ENCODE measurements around the gene PHC1.
"Not testable (repeated sequence)": the region's sequence is repeated elsewhere in the genome, so short reads cannot be mapped to it uniquely, and the experiment has no call there.

PHC1 gene

DNA sequence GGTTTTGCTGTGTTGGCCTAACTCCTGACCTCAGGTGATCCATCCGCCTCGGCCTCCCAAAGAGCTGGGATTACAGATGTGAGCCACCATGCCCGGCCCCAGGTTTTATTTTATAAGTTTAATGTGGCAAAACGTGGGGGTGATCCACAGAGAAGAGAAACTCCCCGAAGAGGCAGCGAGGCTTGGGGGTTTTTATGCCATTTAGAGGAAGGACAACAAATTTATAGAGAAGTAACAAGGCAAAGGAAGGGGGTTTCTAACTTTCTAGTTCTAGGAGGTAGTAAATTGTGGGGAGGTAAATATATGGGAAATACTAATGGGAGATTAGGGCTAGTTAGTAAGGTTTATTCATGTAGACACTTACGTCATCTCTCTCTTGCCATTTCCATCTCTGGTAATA is 17.2 kb upstream of the PHC1 start:
- no peak for DNase-seq (ENCODE audit: low read depth in 1 of 2, low spot score in 1 of 2)
- in situ Hi-C loops (cut with HindIII; ENCODE audit: low pct_unique_long_range_greater_than_20kb, low sequenced_read_pairs): no loop called here
- TF ChIP-seq JUND (IDR thresholded peaks at IDR 0.05; ENCODE audit: low read depth): no peak

DNA sequence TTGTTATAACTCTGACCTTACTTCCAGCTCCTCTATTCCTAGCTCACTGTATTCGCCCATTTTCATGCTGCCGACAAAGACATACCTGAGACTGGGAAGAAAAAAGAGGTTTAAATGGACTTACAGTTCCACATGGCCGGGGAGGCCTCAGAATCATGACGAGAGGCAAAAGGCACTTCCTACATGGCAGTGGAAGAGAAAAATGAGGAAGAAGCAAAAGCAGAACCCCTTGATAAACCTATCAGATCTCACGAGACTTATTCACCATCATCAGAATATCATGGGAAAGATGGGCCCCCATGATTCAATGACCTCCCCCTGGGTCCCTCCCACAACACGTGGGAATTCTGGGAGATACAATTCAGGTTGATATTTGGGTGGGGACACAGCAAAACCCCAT is 14.5 kb upstream of the PHC1 start:
- TF ChIP-seq JUND (IDR thresholded peaks at IDR 0.05; ENCODE audit: low read depth): no peak
- in situ Hi-C loops (cut with HindIII; ENCODE audit: low pct_unique_long_range_greater_than_20kb, low sequenced_read_pairs): no loop called here
- no peak for DNase-seq (ENCODE audit: low read depth in 1 of 2, low spot score in 1 of 2)

DNA sequence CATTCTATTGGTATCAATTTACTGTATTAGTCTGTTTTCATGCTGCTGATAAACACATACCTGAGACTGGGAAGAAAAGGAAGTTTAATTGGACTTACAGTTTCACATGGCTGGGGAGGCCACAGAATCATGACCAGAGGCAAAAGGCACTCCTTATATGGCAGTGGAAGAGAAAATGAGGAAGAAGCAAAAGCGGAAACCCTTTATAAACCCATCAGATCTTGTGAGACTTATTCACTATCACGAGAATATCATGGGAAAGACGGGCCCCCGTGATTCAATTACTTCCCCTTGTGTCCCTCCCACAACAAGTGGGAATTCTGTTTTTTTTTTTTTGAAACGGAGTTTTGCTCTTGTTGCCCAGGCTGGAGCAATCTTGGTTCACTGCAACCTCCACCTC is 11.6 kb upstream of the PHC1 start:
- DNase-seq (ENCODE audit: low read depth in 1 of 2, low spot score in 1 of 2); in situ Hi-C loops (cut with HindIII; ENCODE audit: low pct_unique_long_range_greater_than_20kb, low sequenced_read_pairs): not testable (repeated sequence)

DNA sequence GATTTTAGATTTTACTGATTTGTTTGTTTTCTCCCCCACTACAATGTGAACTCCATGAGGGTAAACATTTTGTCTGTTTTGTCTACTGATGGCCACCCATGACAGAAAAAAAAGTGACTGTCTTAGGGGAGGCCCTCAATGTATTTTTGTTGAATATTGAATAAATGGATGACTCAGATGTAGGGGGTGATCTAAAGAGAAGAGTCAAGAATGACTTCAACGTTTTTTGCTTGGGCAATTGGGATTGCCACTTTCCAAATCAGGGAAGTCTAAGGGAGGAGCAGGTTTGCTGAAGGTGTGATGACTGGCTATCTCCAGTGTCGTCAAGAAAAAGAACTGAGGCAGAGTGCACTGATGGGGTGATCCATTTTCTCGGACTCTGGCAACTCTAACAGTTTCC is 10.7 kb upstream of the PHC1 start:
- no peak for DNase-seq (ENCODE audit: low read depth in 1 of 2, low spot score in 1 of 2)
- in situ Hi-C loops (cut with HindIII; ENCODE audit: low pct_unique_long_range_greater_than_20kb, low sequenced_read_pairs): no loop called here
- TF ChIP-seq JUND (IDR thresholded peaks at IDR 0.05; ENCODE audit: low read depth): no peak

DNA sequence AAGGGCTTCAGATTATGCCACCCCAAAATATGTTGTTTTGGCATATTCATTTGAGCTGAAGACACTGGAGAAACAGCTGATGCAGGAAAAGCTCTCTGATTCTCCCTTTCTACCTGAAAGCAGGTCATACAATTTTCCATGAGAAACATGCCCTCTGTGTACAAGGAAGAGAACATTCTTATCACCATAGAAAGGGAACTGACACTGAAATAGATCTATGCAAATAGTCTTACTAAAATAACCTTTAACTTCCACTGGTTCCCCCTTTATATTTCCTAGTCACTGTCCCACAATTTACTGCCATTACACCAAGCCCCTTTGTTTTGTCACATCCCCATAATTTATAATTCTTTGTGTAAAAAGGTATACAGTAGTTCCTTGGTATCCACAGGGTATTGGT is 9.6 kb upstream of the PHC1 start:
- in situ Hi-C loops (cut with HindIII; ENCODE audit: low pct_unique_long_range_greater_than_20kb, low sequenced_read_pairs): no loop called here
- DNase-seq (ENCODE audit: low read depth in 1 of 2, low spot score in 1 of 2): no peak
- no peak for TF ChIP-seq JUND (IDR thresholded peaks at IDR 0.05; ENCODE audit: low read depth)

DNA sequence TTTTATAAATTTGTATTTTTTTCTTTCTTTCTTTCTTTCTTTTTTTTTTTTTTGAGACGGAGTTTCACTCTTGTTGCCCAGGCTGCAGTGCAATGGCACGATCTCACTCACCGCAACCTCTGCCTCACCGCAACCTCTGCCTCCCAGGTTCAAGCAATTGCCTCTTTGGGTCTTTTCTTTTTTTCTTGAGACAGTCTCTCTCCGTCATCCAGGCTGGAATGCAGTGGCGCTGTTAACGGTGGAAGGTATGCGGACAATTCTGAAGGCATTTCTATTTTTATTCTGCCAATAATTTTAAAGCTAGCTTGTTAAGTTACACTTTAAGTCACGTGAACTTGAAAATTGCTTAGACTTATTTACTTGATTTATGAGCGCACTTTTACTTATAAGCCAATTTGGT is 8.8 kb upstream of the PHC1 start:
- DNase-seq (ENCODE audit: low read depth in 1 of 2, low spot score in 1 of 2): no peak
- in situ Hi-C loops (cut with HindIII; ENCODE audit: low pct_unique_long_range_greater_than_20kb, low sequenced_read_pairs): no loop called here
- no peak for TF ChIP-seq JUND (IDR thresholded peaks at IDR 0.05; ENCODE audit: low read depth)

DNA sequence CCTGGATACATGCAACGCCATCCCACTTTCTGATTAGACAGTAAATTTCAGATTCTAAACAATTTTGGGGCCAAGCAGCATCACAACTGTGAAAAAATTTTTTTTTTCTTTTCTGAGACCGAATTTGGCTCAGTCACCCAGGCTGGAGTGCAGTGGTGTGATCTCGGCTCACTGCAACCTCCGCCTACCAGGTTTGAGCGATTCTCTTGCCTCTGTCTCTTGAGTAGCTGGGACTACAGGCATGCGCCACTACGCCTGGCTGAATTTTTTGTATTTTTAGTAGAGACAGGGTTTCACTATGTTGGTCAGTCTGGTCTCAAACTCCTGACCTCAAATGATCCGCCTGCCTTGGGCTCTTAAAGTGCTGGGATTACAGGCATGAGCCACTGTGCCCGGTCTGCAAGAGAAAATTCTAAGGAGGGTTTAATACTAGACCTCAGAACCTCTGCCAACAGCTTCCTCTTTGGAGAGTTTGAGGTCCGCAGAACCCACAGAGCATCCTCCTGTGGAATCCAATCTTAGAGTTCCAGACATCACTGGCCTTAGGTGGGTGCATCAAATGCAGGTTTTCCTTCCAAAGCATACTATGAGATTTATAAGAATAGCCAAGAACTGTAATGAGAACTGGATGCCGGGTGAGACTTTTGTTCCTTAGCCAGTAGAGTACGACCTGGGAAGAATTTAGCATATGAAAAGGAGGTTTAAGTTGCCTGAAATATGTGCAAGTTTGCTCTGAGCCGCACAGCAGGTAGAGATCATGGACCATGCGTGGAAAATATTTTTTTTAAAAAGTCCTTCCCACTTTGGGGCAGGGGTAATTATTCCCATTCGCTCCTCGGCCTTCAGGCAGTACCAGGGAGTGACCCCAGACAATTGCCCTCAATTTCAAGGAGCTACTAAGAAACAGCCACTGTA is 7.8 kb upstream of the PHC1 start:
- DNase-seq (ENCODE audit: low read depth in 1 of 2, low spot score in 1 of 2): no peak
- TF ChIP-seq JUND (IDR thresholded peaks at IDR 0.05; ENCODE audit: low read depth): no peak
- in situ Hi-C loops (cut with HindIII; ENCODE audit: low pct_unique_long_range_greater_than_20kb, low sequenced_read_pairs): no loop called here

DNA sequence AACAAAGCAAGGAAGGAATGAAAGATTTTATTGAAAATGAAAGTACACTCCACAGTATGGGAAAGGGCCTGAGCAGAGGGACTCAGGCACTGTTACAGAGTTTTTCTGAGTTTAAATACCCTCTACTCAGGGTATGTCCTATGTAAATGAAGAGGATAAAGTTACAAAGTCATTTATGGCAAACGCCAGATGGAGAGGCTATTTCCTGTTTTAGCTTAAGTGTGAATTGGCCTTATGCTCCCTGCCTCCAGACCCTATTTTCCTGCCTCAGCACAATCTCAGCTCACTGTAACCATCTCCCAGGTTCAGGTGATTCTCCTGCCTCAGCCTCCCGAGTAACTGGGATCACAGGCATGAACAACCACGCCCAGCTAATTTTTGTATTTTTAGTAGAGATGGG is 6.8 kb upstream of the PHC1 start:
- in situ Hi-C loops (cut with HindIII; ENCODE audit: low pct_unique_long_range_greater_than_20kb, low sequenced_read_pairs): no loop called here

DNA sequence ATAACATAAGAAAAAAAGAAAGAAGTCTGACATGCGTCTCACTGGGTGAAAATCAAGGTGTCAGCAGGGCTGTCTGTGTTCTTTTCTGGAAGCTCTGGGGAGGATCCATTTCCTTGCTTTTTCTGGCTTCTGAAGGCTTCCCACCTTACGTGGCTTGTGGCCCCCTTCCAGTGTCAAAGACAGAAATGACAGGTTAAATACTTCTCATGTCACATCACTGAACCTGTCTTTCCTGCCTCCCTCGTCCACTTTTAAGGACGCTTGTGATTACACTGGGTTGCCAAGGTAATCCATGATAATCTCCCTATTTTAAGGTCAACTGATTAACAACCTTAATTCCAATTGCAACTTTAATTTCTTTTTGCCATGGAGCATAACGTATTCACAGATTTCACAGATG is 4.6 kb upstream of the PHC1 start:
- DNase-seq (ENCODE audit: low read depth in 1 of 2, low spot score in 1 of 2): no peak
- in situ Hi-C loops (cut with HindIII; ENCODE audit: low pct_unique_long_range_greater_than_20kb, low sequenced_read_pairs): no loop called here
- no peak for TF ChIP-seq JUND (IDR thresholded peaks at IDR 0.05; ENCODE audit: low read depth)

More for the DNA sequence above, 6.8 kb upstream of the PHC1 start:
- TF ChIP-seq JUND (IDR thresholded peaks at IDR 0.05; ENCODE audit: low read depth): no peak
- no peak for DNase-seq (ENCODE audit: low read depth in 1 of 2, low spot score in 1 of 2)

DNA sequence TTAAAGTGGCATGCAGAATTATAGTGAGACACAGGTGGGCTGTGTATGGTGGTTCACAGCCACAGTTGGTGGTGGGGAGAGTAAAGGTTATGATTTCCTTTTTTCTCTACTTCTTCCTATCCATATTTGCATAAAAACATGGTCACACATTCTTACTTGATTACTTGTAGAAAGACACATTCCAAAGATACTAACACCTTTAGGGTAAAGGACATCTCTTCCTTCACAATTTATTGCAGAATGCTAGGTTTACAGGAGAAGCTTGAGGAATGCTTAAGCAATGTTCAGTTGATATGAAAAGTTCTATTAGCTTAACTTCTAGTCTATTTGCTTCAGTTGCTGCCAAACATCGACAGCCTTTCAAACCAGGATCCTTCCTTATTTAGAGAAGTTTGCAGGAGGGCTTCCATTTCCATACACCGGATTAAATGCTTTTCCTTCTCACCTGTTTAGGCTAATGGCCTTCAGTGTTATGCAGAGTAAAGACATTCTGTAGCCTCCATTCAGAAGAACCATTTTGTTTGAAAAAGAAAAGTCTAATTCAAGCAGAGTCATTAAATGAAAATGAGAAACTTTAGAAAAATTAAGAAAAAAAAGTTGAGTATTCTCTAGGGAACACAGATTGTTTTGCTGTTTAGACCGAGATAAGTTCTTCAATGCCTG is 2.6 kb upstream of the PHC1 start:
- DNase-seq (ENCODE audit: low read depth in 1 of 2, low spot score in 1 of 2): no peak
- no peak for TF ChIP-seq JUND (IDR thresholded peaks at IDR 0.05; ENCODE audit: low read depth)
- in situ Hi-C loops (cut with HindIII; ENCODE audit: low pct_unique_long_range_greater_than_20kb, low sequenced_read_pairs): no loop called here

DNA sequence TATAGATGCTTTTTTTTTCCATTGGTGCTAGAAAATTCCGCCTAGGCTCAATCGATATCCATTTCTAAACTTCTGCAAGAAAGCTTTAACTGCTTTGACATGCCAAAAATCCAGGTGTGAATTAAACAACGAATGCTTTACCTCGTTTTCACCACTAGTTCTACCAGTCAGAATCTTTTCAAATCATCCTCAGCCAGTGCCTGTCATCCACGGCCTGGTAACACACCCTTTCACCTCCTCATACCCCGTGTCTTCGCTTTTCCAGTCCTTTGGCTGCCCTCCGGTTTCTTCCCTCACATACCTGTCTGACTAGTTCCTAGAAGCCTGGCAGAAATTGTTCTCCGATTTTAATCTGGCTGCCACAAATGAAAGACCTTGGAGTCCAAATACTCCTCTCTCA is 1.4 kb upstream of the PHC1 start:
- peak in 1 of 2 experiments; percentile 77 for DNase-seq (ENCODE audit: low read depth in 1 of 2, low spot score in 1 of 2)
- in situ Hi-C loops (cut with HindIII; ENCODE audit: low pct_unique_long_range_greater_than_20kb, low sequenced_read_pairs): no loop called here
- no peak for TF ChIP-seq JUND (IDR thresholded peaks at IDR 0.05; ENCODE audit: low read depth)

DNA sequence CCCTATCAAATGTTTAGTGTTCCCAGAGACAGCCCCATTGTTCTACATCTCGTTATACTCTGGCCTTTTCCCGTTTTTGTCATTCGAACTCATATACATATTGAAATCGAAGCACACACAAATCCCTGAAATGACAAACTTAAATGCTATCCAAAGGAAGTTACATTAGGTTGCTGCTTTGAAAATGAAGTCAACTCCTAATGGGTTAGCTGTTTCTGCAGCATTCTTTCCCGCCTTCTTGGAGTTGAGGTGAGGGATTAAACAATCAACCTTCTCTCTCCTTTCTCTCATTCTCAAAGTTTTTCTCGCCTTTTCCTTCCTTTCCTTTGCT is 642 bp upstream of the PHC1 start:
- TF ChIP-seq JUND (IDR thresholded peaks at IDR 0.05; ENCODE audit: low read depth): no peak
- no peak for DNase-seq (ENCODE audit: low read depth in 1 of 2, low spot score in 1 of 2)
- in situ Hi-C loops (cut with HindIII; ENCODE audit: low pct_unique_long_range_greater_than_20kb, low sequenced_read_pairs): no loop called here

DNA sequence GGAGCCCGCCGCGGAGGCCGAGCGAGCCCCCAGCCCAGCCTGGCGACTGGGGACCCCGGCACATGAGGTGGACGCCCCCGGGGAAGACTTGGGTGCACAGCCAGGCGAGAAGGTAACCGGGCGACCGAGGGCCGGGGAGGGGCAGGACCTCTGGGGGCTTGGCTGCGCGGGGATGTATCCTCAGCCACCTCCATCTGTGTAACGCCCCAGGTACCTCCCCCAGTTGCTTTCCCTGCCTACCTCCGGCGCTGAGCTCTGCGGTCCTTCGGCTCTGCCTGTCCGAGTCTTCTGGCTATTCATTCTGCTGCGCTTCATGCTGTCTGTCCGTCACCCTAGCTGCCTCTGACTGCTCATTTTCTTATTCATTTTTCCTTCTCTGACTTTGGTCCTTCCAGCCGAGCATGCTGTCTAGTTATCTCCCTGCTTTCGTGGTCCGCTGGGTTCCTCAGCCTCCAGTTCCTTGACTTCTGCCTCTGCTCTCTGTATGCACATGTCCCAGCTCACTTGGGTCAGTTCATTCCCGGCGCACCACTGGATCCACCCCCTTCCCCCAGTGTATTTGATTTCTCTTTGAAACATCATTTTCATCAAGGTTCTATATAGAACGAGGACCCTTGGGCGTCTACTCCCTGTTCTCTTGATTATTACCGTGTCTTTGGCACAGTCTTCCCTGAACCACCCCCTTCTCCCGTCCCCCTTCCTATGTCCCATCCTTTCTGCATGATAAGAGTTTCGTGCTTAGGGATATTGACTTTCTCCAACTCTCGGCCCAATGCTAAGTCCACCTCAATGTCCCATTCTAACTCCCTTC is 612 bp downstream of the PHC1 start:
- in situ Hi-C loops (cut with HindIII; ENCODE audit: low pct_unique_long_range_greater_than_20kb, low sequenced_read_pairs): no loop called here
- peak; percentile 43 to 45 for DNase-seq (ENCODE audit: low read depth in 1 of 2, low spot score in 1 of 2)
- no peak for TF ChIP-seq JUND (IDR thresholded peaks at IDR 0.05; ENCODE audit: low read depth)
